GM23248 (cell line): ENCODE data around the gene TYMP.

Experiments used
- EZH2 ChIP-seq: fragments of 200-600 bp; sonication (generic); IDR thresholded peaks from 2 replicates; pipeline ENCODE4 v1.6.1; 2018; ENCODE audit warnings: antibody characterized with exemption, mild to moderate bottlenecking; ENCODE audit not compliant: insufficient read depth, poor library complexity, severe bottlenecking
- EZH2phosphoT487 ChIP-seq: fragments of 200-600 bp; sonication (generic); IDR thresholded peaks from 2 replicates; pipeline ENCODE4 v1.6.1; 2018; ENCODE audit warnings: antibody characterized with exemption, moderate library complexity, mild to moderate bottlenecking, low read depth; ENCODE audit not compliant: insufficient read depth

DNA sequence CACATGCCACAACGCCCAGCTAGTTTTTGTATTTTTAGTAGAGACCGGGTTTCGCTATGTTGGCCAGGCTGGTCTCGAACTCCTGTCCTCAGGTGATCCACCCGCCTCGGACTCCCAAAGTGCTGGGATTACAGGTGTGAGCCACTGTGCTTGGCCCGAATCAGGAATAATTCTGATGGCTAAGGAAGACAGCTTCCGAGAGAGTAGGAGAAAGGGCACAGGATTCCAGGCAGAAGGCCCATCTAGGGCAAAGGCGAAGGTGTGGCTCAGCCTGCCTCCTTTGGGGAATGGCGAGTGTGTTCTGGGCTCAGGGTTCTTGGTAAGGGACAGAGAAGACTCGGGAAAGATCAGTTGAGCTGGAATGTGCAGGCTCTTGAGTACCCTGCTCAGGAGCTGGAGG, 34.5 kb upstream of the TYMP start:
- TF ChIP-seq EZH2 (no peak), EZH2phosphoT487 (no peak)
